GM12878 (cell line): Measurements from ENCODE around the gene WDTC1. TPM values are rescaled to one million over a fixed set of nuclear protein-coding genes. Genes with fewer than 3 reads are reported as not detected.

Experiments
- BCLAF1 ChIP-seq: fragments of 450-650 bp; IDR thresholded peaks from 2 replicates; pipeline ENCODE4 v1.6.1; 2017; ENCODE audit warnings: antibody characterized with exemption, mild to moderate bottlenecking, moderate library complexity
- CREM ChIP-seq: IDR thresholded peaks from 2 replicates; pipeline ENCODE4 v1.6.1; 2014; ENCODE audit warnings: antibody characterized with exemption, low read depth
- E4F1 ChIP-seq: fragments of 450-650 bp; IDR thresholded peaks from 2 replicates; pipeline ENCODE4 v1.6.1; 2018; ENCODE audit warnings: borderline replicate concordance, mild to moderate bottlenecking; ENCODE audit not compliant: partially characterized antibody
- FOS ChIP-seq: IDR thresholded peaks from 3 replicates; pipeline ENCODE4 v1.6.1; 2011; ENCODE audit warnings: borderline replicate concordance; ENCODE audit not compliant: insufficient read length; ENCODE audit errors: extremely low read depth
- IRF4 ChIP-seq: IDR thresholded peaks from 2 replicates; pipeline ENCODE4 v1.6.1; 2011; ENCODE audit warnings: low read depth, low read length
- KDM1A ChIP-seq: fragments of 200-600 bp; sonication (generic); IDR thresholded peaks from 2 replicates; pipeline ENCODE4 v1.6.1; 2016; ENCODE audit warnings: borderline replicate concordance
- MYB ChIP-seq: fragments of 150-350 bp; IDR thresholded peaks from 2 replicates; pipeline ENCODE4 v1.6.1; 2014; ENCODE audit warnings: mild to moderate bottlenecking, low read depth, low read length, borderline replicate concordance
- NBN ChIP-seq: fragments of 450-650 bp; IDR thresholded peaks from 2 replicates; pipeline ENCODE4 v1.6.1; 2016
- RAD21 ChIP-seq: IDR thresholded peaks from 2 replicates; pipeline ENCODE4 v1.6.1; 2011; ENCODE audit warnings: mild to moderate bottlenecking, low read depth, low read length, moderate library complexity; ENCODE audit not compliant: insufficient read depth
- SIX5 ChIP-seq: IDR thresholded peaks from 2 replicates; pipeline ENCODE4 v1.6.1; 2011; ENCODE audit warnings: mild to moderate bottlenecking, low read depth, low read length, moderate library complexity; ENCODE audit not compliant: severe bottlenecking
- SMAD1 ChIP-seq: fragments of 450-650 bp; IDR thresholded peaks from 2 replicates; pipeline ENCODE4 v1.6.1; 2018; ENCODE audit warnings: mild to moderate bottlenecking, low read depth; ENCODE audit not compliant: partially characterized antibody
- SPI1 ChIP-seq: IDR thresholded peaks from 2 replicates; pipeline ENCODE4 v1.6.1; 2011; ENCODE audit warnings: low read depth, mild to moderate bottlenecking, low read length, moderate library complexity, borderline replicate concordance; ENCODE audit not compliant: insufficient read depth
- USF2 ChIP-seq: IDR thresholded peaks from 2 replicates; pipeline ENCODE4 v1.6.1; 2011; ENCODE audit warnings: low read depth, low read length, improper control_type of control experiment, borderline replicate concordance
- ZBTB33 ChIP-seq: fragments of 450-650 bp; IDR thresholded peaks from 2 replicates; pipeline ENCODE4 v1.6.1; 2017; ENCODE audit warnings: mild to moderate bottlenecking
- ZBTB40 ChIP-seq: fragments of 450-650 bp; IDR thresholded peaks from 2 replicates; pipeline ENCODE4 v1.6.1; 2016; ENCODE audit warnings: mild to moderate bottlenecking, moderate library complexity, borderline replicate concordance
- ZNF207 ChIP-seq: fragments of 450-650 bp; IDR thresholded peaks from 2 replicates; pipeline ENCODE4 v1.6.1; 2014; ENCODE audit warnings: antibody characterized with exemption, mild to moderate bottlenecking, borderline replicate concordance
- ZNF622 ChIP-seq: fragments of 450-650 bp; IDR thresholded peaks from 2 replicates; pipeline ENCODE4 v1.6.1; 2017; ENCODE audit warnings: mild to moderate bottlenecking, inconsistent platforms
- polyA plus RNA-seq, 11 experiments: library from polyadenylated mRNA; depleted of rRNA in 4 of 11; unstranded in 6 of 11; stranded (reverse) in 5 of 11; fragments of >200 nt; fragmentation: Nextera tagmentation in 4 of 11; fragmentation: Illumina TruSeq in 1 of 11; extraction: Ambion mirVana in 4 of 11; extraction: Trizol in 1 of 11; gene quantifications; 1 replicate in 1 of 11; 2 replicates in 10 of 11; pipeline versions ENCODE4 v1.2.1 to v1.2.3, GENCODE V29; 2011 to 2016; ENCODE audit warnings: inconsistent platforms in 2 of 11, missing spikeins in 2 of 11, low read depth in 1 of 11
- total RNA-seq, 4 experiments: library from RNA; depleted of rRNA in 3 of 4; stranded (reverse); fragments of >200 nt in 3 of 4; fragmentation: Illumina TruSeq in 1 of 4; extraction: Trizol in 1 of 4; gene quantifications; 2 replicates each; pipeline versions ENCODE4 v1.2.1 to v1.2.3, GENCODE V29; 2013 to 2021

WDTC1 gene
- total and polyA plus RNA-seq, 10 of the 15 experiments (the other 5 are each of a cell fraction or from before 2014, with no cell fraction given): 0.21 to 28.7 (median 7.6) TPM

- TF ChIP-seq ZNF207: peak; percentile 73; the same call in 1 of the 2 replicates
- TF ChIP-seq FOS: no peak
- TF ChIP-seq ZNF622: no peak
- no peak for TF ChIP-seq NBN
- TF ChIP-seq ZBTB33: no peak
- TF ChIP-seq ZBTB40: no peak
- TF ChIP-seq MYB: no peak
- TF ChIP-seq IRF4: no peak
- no peak for TF ChIP-seq BCLAF1
- no peak for TF ChIP-seq SMAD1
- TF ChIP-seq E4F1: no peak
- peak; percentile 49 for TF ChIP-seq RAD21
- no peak for TF ChIP-seq SIX5
- TF ChIP-seq CREM: no peak
- no peak for TF ChIP-seq USF2
- TF ChIP-seq KDM1A: no peak
- no peak for TF ChIP-seq SPI1
These were observed 123.0 kb downstream of the WDTC1 start (continued) for GRCh38 chr1:27357281-27358037.
